Amniotic stem cell (primary cell): ENCODE data around the gene USP4.
"Not testable (repeated sequence)": the region's sequence is repeated elsewhere in the genome, so short reads cannot be mapped to it uniquely, and the experiment has no call there.

Source experiments
- DNase-seq: peaks from one replicate; lab custom pipeline; 2025; lab: John Stamatoyannopoulos, UW

Gene USP4

GRCh38 chr3:49339941-49340800, at the start of gene USP4:
Gene USP4, minus strand, starts transcription at chr3:49340053. Its CDS starts 29 bp downstream, at chr3:49340024.
- peak; percentile 73 for DNase-seq

- no peak for DNase-seq
These were observed 49.4 kb upstream of the USP4 start for GRCh38 chr3:49389297-49389696.

- no peak for DNase-seq
These were observed 48.5 kb upstream of the USP4 start for GRCh38 chr3:49388289-49388820.

GRCh38 chr3:49387721-49388120, 47.9 kb upstream of the USP4 start:
- DNase-seq: no peak

- DNase-seq: no peak
These were observed 46.4 kb upstream of the USP4 start for GRCh38 chr3:49386056-49386756.

GRCh38 chr3:49385617-49386016, 45.8 kb upstream of the USP4 start:
- no peak for DNase-seq

GRCh38 chr3:49383387-49383786, 43.5 kb upstream of the USP4 start:
- no peak for DNase-seq

GRCh38 chr3:49378249-49378895, 38.5 kb upstream of the USP4 start:
- DNase-seq: peak; percentile 35

GRCh38 chr3:49377483-49377882, 37.6 kb upstream of the USP4 start:
- no peak for DNase-seq

GRCh38 chr3:49371946-49372345, 32.1 kb upstream of the USP4 start:
- no peak for DNase-seq

- no peak for DNase-seq
These were observed 30.9 kb upstream of the USP4 start for GRCh38 chr3:49370585-49371290.

- DNase-seq: no peak
These were observed 22.7 kb upstream of the USP4 start for GRCh38 chr3:49362561-49362960.

GRCh38 chr3:49359623-49360022, 19.8 kb upstream of the USP4 start:
- DNase-seq: no peak

- no peak for DNase-seq
These were observed 19.0 kb upstream of the USP4 start for GRCh38 chr3:49358884-49359225.

- DNase-seq: peak; percentile 63
These were observed 18.5 kb upstream of the USP4 start, which contains the start of gene GPX1 for GRCh38 chr3:49358217-49358883. Gene GPX1, minus strand, starts transcription at chr3:49358353. Its CDS starts 75 bp downstream, at chr3:49358278.

- DNase-seq: peak; percentile 79
These were observed 17.8 kb upstream of the USP4 start for GRCh38 chr3:49357443-49358216.

- not testable (repeated sequence) for DNase-seq
These were observed 17.2 kb upstream of the USP4 start for GRCh38 chr3:49357095-49357442.

GRCh38 chr3:49352890-49353421, 13.1 kb upstream of the USP4 start:
- DNase-seq: no peak

- DNase-seq: no peak
These were observed 12.4 kb upstream of the USP4 start for GRCh38 chr3:49352281-49352680.

GRCh38 chr3:49351521-49352011, 11.7 kb upstream of the USP4 start:
- peak; percentile 64 for DNase-seq
